NCI-H1105 (cell line): ENCODE data around the gene GMPPA.

ENCODE experiments used
- DNase-seq: peaks from one replicate; lab custom pipeline; 2025; lab: John Stamatoyannopoulos, UW

The GMPPA gene

DNA sequence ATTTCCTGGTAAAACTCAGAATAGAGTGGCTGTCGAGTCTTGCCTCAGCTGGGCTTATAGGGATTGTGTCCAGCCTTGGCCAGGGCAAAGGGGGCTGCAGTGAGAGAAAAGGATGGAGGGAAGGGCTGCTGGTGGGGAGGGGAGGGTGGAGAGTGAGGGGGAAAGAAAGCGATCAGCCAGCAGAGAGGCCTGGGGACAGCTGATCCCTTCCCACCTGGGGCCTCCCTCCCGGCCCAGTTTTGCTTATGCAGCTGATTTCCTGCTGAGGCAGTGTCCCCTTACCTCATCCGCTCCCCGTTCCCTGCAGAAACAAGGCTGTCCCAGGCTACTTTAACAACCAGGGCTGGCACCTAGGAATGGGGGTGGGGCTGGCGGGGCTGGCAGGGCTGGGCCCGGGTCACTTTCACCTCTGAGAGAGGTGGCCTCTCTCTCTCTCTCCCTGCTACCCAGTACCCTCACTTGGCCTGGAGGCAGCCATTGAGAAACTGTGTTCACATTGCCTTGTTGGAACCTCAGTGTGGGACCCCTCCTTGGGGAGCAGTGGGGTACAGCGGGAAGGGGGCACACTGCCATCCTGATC lies 12.2 kb upstream of the GMPPA start:
- no peak for DNase-seq

DNA sequence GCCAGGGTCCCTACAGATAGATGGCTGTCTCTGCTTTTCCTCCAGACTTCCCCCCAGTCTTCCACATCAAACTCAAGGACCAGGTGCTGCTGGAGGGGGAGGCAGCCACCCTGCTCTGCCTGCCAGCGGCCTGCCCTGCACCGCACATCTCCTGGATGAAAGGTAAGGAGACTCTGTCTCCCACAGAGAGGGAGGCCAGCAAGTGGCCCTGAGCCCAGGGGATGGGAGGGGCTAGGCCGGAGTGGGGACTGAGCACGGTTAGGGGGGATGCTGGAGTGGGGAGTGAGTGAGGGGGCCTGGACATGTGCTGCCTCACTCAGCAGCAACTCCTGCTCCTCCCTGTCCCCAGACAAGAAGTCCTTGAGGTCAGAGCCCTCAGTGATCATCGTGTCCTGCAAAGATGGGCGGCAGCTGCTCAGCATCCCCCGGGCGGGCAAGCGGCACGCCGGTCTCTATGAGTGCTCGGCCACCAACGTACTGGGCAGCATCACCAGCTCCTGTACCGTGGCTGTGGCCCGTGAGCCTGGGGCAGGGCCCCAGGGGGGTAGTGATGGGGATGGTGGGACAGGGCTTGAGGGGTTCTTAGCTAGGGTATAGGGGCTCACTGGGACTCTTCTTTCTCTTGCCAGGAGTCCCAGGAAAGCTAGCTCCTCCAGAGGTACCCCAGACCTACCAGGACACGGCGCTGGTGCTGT lies 10.4 kb upstream of the GMPPA start:
- DNase-seq: no peak

DNA sequence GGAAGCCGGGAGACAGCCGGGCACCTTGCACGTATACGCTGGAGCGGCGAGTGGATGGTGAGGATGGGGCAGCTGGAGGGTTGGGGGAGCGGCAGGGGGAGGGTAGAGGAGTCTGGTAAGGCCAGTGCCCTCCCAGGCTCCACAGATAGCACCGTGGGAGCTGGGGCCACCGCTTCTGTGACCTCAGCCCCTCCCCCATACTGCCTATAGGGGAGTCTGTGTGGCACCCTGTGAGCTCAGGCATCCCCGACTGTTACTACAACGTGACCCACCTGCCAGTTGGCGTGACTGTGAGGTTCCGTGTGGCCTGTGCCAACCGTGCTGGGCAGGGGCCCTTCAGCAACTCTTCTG lies 9.9 kb upstream of the GMPPA start:
- DNase-seq: no peak

DNA sequence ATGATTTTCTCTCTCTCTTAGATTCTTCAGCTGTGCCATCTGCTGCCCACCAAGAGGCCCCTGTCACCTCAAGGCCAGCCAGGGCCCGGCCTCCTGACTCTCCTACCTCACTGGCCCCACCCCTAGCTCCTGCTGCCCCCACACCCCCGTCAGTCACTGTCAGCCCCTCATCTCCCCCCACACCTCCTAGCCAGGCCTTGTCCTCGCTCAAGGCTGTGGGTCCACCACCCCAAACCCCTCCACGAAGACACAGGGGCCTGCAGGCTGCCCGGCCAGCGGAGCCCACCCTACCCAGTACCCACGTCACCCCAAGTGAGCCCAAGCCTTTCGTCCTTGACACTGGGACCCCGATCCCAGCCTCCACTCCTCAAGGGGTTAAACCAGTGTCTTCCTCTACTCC lies 9.4 kb upstream of the GMPPA start:
- no peak for DNase-seq

DNA sequence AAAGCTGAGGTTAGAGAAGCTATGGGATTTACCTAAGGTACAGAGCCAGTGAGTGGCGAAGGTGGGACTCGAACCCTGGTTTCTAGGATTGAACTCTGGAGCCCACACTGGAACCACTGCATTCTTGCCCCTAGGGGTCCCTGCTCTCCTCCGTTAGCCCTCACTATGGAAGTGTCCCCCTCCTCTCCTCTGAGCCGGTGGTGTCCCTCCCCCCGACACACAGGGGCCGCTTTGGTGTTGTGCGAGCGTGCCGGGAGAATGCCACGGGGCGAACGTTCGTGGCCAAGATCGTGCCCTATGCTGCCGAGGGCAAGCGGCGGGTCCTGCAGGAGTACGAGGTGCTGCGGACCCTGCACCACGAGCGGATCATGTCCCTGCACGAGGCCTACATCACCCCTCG lies 8.5 kb upstream of the GMPPA start:
- DNase-seq: no peak

DNA sequence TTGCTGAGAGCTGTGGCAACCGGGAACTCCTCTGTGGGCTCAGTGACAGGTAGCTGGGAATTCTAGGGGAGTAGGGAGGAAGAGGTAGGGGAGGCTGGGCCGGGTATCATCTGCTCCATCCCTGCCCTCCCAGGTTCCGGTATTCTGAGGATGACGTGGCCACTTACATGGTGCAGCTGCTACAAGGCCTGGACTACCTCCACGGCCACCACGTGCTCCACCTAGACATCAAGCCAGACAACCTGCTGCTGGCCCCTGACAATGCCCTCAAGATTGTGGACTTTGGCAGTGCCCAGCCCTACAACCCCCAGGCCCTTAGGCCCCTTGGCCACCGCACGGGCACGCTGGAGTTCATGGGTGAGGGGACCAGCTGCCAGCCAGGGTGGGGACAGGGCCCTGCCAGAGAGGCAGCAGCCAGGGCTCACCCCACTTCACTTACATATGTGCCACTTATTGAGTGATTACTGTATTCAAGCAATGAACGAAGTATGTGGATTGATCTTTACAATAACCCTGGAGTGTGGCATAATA lies 8.0 kb upstream of the GMPPA start:
- no peak for DNase-seq

DNA sequence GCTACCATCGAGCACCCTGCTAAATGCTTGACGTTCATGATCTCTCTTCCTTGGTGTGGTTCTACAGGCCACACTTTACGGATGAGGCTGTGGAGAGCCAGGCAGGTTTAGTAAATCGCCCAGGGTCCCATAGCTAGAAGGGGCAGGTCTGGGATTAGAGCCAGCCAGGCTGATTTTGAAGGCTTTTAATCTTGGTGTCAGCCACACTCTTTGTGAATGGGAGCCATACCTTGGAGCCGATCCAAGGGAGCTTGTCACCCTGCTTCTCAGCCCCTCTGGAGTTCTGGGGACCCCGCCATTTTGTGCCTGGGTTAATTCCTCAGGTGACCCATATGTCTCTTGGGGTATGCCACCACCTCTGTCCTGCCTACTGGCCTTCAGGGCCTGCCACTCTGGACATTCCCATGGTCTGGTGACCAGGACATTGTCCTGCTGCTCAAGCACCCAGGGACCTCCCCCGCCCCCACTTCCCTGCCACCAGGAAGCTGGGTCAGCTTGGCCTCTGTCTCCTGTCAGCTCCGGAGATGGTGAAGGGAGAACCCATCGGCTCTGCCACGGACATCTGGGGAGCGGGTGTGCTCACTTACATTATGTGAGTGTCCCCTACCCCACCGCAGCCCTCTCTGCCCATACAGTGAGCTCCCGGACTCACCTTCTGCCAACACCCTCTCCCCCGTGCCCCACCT lies 7.3 kb upstream of the GMPPA start:
- DNase-seq: no peak

DNA sequence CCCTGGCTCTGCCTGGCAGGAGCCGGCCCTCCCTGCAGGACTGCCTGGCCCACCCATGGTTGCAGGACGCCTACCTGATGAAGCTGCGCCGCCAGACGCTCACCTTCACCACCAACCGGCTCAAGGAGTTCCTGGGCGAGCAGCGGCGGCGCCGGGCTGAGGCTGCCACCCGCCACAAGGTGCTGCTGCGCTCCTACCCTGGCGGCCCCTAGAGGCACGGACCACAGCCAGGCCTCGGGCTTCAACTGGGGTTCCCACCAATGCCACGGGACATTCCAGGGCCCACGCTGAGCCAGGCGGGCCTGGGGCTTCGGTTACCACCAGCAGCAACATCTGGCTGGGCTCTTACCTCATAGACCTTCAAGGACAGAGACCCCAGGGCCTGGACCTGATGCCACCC lies 6.1 kb upstream of the GMPPA start:
- no peak for DNase-seq

DNA sequence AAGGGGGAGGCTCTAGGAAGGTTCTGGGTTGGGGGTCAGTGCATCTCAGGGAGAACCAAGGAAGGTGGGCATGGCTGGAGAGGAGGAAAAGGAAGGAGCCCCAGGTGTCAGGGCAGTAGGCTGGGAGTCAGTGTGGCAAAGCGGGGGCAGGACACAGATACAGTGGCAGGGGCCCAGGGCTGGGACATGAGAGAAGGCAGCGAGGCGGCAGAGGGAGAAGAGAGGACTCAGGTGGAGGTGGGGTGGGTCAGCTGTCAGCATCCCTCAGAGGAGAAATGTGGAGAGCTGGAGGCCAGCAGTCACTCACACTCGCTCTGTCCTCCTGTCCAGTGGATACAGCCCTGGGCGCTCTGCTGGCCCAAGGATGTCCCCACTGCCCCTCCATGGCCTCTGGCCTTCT lies 5.6 kb upstream of the GMPPA start:
- DNase-seq: no peak

DNA sequence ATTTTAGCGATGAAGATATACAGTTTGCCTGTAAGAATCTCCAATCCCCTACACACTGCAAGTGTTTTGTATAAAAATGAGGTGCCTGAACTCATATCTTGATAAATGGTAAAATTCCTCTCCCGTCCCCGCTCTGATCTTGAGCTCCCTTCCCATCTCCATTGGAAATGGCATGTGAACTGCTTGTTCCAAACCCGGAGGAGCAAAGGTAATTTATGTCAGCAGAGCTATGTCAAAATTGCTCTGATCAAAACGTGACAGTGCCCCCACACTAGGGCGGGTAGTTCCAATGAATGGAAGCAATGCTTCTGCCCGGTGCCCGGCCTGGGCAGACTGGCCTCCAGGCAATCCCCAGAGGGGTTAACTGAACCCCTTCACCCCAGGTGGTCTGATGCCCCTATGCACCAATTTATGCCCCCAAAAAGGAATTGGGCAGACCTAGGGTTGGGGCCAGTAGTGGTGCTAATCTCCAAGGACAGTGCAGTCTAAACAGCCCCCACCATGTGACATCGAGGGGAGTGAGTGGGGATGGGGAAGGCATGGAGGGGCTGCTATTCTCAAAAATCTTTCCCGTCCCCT lies 3.6 kb upstream of the GMPPA start:
- DNase-seq: no peak

DNA sequence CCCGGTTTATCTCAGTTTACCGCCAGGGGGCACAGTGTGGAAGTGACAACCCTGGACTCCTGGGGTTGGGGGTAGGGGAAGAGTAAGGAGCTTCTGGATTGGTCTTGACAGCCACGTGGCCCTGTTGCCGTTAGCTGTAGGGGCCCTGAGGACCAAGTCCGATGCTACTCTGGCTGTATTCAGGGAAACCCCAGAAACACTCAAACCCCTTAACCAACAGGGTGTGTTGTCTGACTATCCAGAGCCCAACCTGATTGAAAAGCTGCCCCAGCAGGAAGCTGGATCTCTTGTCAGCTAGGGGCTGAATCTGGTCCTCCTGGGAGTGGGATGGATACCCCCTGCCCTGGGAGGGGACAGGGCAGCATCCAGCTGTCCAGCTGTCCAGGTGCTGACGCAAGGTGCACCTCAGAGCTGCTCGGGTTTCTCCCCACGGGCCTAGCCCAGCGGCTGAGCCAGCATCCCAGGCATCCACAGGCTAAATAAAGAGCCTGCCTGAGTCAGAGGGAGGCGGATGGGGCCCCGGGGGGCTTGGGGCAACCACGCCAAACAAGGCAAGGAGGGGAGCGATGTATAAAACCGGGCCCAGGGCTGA lies 3.1 kb upstream of the GMPPA start:
- peak; percentile 48 for DNase-seq

DNA sequence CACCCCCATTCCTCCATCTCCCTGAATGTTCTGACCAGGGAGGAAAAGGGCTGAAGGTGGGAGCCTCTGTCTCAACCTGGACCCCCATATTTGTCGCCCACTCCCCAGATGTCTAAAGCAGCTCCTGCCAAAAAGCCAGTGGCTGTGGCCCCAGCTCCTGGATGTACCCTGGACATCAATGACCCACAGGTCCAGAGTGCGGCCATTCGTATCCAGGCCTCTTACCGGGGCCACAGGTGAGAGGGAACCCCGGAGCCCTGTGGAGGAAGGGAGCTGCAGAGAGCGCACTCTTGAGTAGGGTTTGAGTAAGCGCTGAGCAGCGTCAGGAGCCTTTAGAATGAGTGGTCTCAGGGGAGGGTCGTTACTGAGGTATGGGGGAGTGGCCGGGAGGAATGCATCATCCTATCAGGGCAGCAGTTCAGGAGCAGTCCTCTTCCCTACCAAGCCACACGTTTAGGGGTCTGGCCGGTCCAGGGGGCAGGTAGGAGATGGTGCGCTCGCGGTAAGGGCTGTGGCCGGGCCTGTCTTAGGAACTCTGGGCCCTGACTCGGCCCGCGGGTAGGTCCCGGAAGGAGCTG lies 2.4 kb upstream of the GMPPA start:
- no peak for DNase-seq

DNA sequence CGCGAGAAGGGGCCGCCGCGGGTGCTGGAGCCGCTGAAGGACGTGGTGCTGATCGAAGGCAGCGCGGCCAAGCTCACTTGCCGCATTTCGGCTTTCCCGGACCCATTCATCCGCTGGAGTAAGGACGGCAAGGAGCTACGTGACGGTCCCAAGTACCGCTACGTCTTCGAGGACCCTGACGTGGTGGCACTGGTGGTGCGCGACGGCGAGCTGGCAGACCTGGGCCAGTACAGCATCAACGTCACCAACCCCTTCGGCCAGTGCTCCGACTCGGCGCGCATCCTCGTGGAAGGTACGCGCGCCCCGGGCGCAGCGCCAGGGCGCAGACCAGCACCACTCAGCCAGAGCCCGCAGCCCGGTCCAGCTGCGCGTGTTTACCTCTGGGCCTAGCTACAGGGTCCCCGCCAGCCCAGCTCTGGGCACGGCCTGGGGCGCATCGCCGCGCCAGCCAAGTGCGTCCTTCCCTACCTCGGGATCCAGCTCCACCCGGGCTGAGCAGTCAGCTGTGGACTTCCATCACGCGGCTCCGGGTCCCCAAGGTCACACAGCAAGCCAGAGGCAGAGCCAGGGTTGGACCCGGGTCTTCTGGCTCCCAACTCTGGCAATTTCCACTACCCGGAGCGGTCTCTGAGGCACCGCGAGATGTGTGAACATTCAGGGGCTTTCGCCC lies 1.7 kb upstream of the GMPPA start:
- DNase-seq: no peak

DNA sequence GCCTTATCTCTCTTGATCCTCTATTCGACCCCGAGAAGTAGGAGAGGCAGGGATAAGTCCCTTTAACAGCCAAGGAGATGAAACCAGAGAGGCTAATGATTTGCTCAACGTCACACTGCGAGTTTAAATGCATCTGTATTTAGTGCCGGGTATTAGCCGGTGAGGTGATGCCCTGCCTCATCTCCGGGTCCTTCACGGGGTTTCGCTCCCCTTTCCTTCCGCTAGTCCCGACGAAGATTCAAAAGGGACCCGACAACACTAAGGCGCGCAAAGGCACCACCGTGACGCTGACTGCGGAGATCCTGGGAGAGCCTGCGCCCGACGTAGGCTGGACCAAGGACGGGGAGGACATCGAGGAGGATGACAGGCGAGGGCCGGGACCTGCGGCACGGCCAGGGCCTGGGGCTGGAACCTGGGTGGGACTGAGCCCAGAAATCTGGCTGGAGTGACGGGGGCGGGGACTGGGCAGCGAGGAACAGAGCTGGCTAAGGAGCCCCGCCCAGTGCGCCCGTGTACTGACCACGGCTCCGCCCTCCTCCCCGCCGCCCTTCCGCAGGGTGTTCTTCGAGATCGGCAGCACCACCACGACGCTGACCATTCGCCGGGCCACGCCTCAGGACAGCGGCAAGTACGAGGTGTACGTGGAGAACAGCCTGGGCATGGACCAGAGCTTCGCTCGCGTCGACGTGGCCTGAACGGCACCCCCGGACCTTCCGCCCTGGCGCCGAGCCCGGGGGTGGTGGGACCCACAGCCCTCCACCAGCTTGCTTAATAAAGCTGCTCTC lies 1.0 kb upstream of the GMPPA start:
- no peak for DNase-seq

DNA sequence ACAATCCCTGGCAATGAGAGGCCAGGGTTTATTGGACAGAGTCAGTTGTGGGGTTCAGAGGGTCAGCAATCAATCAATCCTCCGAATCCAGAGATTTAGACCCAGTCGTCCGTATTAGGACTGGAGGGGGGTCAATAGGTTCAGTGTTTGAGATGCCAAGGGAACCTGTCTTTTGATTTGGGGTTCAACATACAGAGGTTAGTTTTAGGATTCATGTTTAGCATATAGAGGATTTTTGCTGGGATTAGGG lies 292 bp downstream of the GMPPA start:
- DNase-seq: no peak

DNA sequence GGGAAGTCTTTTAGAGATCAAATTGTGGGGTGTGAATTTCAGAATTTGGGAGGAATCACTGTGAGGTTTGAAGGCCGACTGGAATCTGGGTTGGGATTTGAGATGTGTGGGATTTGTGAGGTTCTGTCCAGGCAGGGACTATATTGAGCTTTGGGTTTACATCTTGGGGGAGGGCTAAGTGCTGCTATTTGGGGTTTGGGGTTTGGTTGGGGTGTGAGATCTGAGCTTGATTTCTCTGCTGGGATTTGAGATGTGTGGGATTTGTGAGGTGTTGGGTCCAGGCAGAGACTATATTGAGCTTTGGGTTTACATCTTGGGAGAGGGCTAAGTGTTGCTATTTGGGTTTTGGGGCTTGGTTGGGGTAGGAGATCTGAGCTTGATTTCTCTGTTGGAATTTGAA lies 864 bp downstream of the GMPPA start:
- DNase-seq: no peak

DNA sequence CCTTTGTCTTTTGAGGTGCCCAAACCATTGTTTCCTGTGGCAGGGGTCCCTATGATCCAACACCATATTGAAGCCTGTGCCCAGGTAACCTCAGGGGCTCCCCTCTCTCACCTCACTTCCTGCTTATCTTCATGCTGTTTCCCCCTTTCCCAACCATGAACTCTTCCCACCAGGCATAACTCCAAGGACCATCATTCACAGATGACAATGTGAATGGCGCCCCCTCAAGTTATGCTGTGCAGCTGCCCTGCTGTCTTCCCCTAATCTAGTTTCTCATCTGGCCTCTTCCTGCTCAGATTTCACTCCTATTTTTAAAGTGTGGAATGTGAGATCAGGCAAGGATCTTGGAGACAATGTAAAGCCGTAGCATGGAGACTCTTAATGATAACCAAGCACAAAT lies 1.4 kb downstream of the GMPPA start:
- no peak for DNase-seq

DNA sequence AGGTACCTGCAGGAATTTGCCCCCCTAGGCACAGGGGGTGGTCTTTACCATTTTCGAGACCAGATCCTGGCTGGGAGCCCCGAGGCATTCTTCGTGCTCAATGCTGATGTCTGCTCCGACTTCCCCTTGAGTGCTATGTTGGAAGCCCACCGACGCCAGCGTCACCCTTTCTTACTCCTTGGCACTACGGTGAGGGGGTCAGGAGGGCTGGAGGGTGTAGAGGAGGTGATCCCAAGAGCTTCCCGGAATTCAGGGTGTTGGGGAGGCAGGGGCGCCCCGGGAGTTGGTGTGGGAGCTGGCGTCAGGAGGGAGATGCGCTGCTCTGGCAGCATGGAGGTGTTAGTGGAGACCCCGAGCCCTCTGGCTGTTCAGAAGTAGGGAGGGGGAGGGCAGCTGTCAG lies 3.2 kb downstream of the GMPPA start:
- no peak for DNase-seq

DNA sequence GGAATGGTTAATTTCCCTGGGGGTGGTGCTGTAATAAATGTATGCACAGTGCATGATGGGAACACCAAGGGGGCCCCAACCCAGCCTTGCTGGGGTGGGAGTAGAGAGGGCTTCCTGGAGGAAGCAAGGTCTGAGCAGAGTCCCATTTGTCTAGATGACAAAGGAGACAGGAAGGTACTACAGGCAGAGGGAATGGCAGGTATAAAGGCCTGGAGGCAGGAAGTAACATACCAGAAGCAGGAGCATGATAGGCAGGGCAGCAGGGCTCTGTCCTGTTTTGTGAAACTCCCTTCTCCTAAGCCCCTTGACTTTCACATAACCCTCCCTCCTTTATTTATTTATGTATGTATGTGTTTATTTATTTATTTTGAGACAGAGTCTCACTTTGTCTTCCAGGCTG lies 3.9 kb downstream of the GMPPA start:
- DNase-seq: no peak

DNA sequence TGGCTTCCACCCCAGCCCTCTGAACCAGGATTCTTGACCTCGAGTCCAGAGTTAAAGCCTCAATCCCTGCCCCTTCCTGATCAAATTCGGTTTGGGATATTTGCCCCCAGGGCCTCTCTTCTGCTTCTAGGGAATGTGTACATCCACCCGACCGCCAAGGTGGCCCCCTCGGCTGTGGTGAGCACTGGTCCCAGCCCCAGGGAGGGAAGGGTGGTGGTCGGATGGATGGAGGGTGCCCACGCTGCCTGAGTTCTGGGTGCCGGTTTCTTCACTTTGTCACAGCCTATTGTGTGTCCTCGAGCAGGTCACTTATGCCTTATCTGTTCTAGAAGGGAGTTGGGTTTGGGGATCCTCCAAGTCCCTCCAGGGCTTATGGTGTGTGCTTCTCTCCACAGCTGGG lies 6.9 kb downstream of the GMPPA start:
- DNase-seq: no peak

DNA sequence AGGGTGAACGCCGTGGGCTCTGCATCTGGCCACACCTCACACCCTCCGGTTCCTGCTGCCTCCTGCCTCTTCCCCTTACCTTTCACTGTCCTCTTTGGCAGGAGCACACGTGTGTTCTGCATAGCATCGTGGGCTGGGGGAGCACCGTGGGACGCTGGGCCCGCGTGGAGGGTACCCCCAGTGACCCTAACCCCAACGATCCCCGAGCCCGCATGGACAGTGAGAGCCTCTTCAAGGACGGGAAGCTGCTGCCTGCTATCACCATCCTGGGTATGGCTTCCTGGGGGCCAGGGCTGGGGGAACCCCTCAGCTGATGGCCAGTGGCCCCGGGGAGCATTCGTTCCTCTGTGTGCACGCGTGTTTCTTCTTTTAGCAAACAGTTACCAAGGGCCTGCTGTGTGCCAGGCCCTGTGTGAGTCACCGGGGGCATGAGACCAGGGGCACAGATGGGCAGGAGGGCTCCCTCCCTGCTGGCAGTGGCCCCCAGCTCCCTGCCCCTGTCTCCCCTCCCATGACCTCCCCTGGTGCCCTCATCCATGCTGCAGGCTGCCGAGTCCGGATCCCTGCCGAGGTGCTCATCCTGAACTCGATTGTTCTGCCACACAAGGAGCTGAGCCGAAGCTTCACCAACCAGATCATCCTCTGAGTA lies 7.6 kb downstream of the GMPPA start:
- DNase-seq: no peak
